GM12873 (cell line): Measurements from ENCODE around the gene PROX2.

Source experiments
- TF ChIP-seq, protein P1 (sequence below): IDR thresholded peaks from 2 replicates; pipeline ENCODE4 v1.5.1; 2012; ENCODE audit warnings: low read depth, mild to moderate bottlenecking, moderate library complexity, low read length, control low read depth; ENCODE audit not compliant: insufficient read depth; ENCODE audit errors: missing control alignments

The PROX2 gene

GRCh38 chr14:74913393-74913910 lies 37.5 kb upstream of the PROX2 start:
- TF ChIP-seq, protein P1, sequence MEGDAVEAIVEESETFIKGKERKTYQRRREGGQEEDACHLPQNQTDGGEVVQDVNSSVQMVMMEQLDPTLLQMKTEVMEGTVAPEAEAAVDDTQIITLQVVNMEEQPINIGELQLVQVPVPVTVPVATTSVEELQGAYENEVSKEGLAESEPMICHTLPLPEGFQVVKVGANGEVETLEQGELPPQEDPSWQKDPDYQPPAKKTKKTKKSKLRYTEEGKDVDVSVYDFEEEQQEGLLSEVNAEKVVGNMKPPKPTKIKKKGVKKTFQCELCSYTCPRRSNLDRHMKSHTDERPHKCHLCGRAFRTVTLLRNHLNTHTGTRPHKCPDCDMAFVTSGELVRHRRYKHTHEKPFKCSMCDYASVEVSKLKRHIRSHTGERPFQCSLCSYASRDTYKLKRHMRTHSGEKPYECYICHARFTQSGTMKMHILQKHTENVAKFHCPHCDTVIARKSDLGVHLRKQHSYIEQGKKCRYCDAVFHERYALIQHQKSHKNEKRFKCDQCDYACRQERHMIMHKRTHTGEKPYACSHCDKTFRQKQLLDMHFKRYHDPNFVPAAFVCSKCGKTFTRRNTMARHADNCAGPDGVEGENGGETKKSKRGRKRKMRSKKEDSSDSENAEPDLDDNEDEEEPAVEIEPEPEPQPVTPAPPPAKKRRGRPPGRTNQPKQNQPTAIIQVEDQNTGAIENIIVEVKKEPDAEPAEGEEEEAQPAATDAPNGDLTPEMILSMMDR: no peak

DNA sequence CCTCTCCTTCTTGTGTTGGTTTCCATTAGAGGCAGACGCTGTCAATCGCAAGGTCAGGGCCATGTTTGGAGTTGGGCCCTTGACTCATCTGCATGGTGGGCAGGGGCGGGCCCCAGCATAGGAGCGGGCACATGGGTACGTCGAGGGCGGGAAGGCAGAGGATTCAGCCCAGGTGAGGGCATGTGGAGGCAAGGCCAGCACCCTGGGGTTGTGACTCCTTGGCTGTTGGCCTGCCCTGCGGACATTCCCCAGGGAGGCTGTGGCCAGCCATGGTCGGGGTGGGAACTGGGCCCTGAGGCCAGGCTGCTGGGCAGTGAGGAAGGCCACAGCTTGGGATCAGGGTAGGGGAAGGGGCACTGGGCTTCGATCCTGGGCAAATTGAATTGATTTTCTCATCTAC lies 36.9 kb upstream of the PROX2 start:
- TF ChIP-seq, protein P1: no peak

DNA sequence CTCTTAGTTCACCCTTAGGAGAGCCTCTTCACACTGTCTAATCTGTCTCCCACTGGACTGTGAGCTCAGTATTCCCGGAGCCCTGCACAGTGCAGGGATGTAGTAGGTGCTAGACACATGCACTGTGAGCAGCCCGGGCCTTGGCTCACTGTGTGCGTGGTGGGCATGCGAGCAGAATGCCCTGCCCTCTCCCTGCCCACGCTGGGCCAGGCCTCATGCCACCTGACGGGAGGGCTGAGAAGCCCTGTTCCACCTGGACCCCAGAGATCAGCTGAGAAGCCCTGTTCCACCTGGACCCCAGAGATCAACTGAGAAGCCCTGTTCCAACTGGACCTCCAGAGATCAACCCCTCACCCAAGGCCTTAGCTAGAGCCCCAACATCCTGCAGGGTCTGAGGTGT lies 36.2 kb upstream of the PROX2 start:
- TF ChIP-seq, protein P1: no peak

- TF ChIP-seq, protein P1: no peak
These were observed 35.8 kb upstream of the PROX2 start for GRCh38 chr14:74911704-74912103.

DNA sequence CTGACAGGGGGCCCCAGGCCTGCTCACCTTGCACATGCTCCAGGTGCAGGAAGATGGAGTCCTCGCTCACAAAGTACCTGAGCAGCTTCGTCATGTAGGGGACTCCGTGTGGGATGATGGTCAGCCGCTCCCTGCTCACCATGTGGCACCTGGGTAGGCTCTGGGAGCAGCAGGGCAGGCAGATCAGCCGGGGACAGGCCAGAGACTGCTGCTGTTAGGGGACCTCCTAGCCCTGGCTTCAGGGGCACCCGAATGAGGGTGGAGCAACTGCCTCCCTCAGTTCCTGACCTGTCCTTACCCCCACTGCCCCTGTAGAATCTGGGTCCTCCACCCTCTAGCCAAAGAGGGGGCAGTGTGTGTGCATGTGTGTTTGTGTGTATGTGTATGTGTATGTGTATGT lies 35.3 kb upstream of the PROX2 start:
- TF ChIP-seq, protein P1: no peak

DNA sequence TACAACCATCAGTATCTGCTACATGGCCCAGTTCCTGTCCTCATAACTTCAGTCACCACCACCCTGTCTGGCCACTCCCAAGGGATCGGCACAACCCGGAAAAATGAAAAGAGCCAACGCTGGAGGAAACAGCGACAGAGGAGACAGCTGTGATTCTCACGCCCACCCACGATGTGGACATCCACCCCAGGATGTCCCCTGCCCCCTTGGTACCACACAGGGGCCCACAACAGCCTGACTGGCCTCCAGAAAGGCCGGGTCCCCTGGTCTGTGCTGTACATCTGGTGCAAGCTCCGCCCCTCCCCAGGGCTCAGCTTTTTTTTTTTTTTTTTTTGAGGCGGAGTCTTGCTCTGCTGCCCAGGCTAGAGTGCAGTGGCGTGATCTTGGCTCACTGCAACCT lies 34.6 kb upstream of the PROX2 start:
- TF ChIP-seq, protein P1: no peak

DNA sequence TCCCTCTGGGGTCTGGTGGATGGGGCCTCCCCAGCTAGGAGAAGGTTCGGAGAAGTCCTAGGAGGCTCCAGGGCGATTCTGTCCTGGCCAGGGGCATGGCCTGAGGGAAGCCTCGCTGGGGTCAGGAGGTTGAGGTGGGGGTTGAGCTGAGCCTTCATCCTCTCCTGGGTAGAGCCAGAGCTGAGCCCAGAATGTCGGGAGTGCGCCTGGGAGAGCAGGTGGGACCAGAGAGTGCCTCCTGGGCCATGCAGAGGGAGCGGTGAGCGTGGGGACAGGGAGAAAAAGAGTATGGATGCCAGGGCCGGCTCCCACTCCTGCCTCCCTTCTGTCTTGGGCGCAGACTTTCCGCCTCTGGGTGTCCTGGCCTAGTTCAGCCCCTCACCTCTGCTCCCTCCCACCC lies 34.0 kb upstream of the PROX2 start:
- TF ChIP-seq, protein P1: no peak
